ENCODE measurements around the gene SASH3.

- TF ChIP-seq, protein P1, sequence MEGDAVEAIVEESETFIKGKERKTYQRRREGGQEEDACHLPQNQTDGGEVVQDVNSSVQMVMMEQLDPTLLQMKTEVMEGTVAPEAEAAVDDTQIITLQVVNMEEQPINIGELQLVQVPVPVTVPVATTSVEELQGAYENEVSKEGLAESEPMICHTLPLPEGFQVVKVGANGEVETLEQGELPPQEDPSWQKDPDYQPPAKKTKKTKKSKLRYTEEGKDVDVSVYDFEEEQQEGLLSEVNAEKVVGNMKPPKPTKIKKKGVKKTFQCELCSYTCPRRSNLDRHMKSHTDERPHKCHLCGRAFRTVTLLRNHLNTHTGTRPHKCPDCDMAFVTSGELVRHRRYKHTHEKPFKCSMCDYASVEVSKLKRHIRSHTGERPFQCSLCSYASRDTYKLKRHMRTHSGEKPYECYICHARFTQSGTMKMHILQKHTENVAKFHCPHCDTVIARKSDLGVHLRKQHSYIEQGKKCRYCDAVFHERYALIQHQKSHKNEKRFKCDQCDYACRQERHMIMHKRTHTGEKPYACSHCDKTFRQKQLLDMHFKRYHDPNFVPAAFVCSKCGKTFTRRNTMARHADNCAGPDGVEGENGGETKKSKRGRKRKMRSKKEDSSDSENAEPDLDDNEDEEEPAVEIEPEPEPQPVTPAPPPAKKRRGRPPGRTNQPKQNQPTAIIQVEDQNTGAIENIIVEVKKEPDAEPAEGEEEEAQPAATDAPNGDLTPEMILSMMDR (conservative IDR thresholded peaks at IDR 0.05 in 1 of 2, IDR thresholded peaks at IDR 0.05 in 1 of 2; ENCODE audit: low read depth in 1 of 2, low read length in 2 of 2) = no peak
- no peak for TF ChIP-seq EZH2 (IDR thresholded peaks at IDR 0.05; ENCODE audit: low read length, missing control alignments)
Measured at GRCh38 chrX:129777218-129778030, 2.3 kb upstream of the SASH3 start.

Measured in fibroblast of lung (primary cell).